Panc1 (cell line): ENCODE measurements around the gene ACKR4. TPM values are rescaled to one million over a fixed set of nuclear protein-coding genes. Genes with fewer than 3 reads are reported as not detected.

Experiments
- ATAC-seq: fragments of 200-7000 bp; cut with Tn5 transposase; 2 replicates; pipeline ENCODE4 v1.9.1; 2020; ENCODE audit warnings: mild to moderate bottlenecking, moderate library complexity
- BruUV-seq: library from RNA; stranded (reverse); fragments of 400-500 nt; replicated peaks from 2 replicates; lab custom pipeline; 2021; lab: Mats Ljungman, UMichigan
- CTCF ChIA-PET: fragments of 300-600 bp; sonication (Branson Sonifier 250); formaldehyde crosslinking; loops from one replicate; lab custom pipeline; 2022; ENCODE audit warnings: antibody characterized with exemption; lab: Charles Lee
- POLR2A ChIA-PET: fragments of 300-600 bp; sonication (Branson Sonifier 250); formaldehyde crosslinking; loops from one replicate; lab custom pipeline; 2022; ENCODE audit warnings: antibody characterized with exemption; lab: Charles Lee
- DNase-seq: peaks from one replicate; pipeline ENCODE4 v3.0.0-alpha.2; 2010; ENCODE audit warnings: low read depth, low spot score
- H3K27ac ChIP-seq: 2 replicates; pipeline ENCODE4 v1.5.1; 2011; ENCODE audit warnings: mild to moderate bottlenecking, low read length, inconsistent platforms
- H3K27me3 ChIP-seq: fragments of 200-500 bp; sonication (Bioruptor generic); 2 replicates; pipeline ENCODE4 v1.6.0; 2014; ENCODE audit warnings: low read length, inconsistent platforms; ENCODE audit not compliant: control insufficient read depth, insufficient read depth
- H3K36me3 ChIP-seq: fragments of 200-500 bp; sonication (Bioruptor generic); 2 replicates; pipeline ENCODE4 v1.5.1; 2014; ENCODE audit warnings: inconsistent platforms, mild to moderate bottlenecking, low read length, moderate library complexity; ENCODE audit not compliant: control insufficient read depth, insufficient read depth
- H3K4me1 ChIP-seq: 2 replicates; pipeline ENCODE4 v1.5.1; 2011; ENCODE audit warnings: inconsistent platforms, mild to moderate bottlenecking, low read length, moderate library complexity; ENCODE audit not compliant: control insufficient read depth, insufficient read depth
- H3K4me3 ChIP-seq, 2 experiments: 2 replicates each; pipeline ENCODE4 v1.5.1; 2011 to 2012; ENCODE audit warnings: low read depth in 2 of 2, low read length in 2 of 2, mild to moderate bottlenecking in 2 of 2, inconsistent platforms in 1 of 2, moderate library complexity in 1 of 2
- H3K9me3 ChIP-seq: fragments of 200-500 bp; sonication (Bioruptor generic); 2 replicates; pipeline ENCODE4 v1.5.1; 2014; ENCODE audit warnings: low read depth, mild to moderate bottlenecking, inconsistent platforms, low read length, moderate library complexity; ENCODE audit not compliant: control insufficient read depth, insufficient read depth
- CTCF ChIP-seq: fragments of 450-650 bp; IDR thresholded peaks from 2 replicates; pipeline ENCODE4 v1.5.1; 2017; ENCODE audit warnings: mild to moderate bottlenecking
- POLR2AphosphoS5 ChIP-seq: IDR thresholded peaks from 2 replicates; pipeline ENCODE4 v1.6.1; 2012; ENCODE audit warnings: mild to moderate bottlenecking, low read depth, low read length, moderate library complexity
- SIN3A ChIP-seq: IDR thresholded peaks from 2 replicates; pipeline ENCODE4 v1.6.1; 2012; ENCODE audit warnings: low read depth, mild to moderate bottlenecking, low read length, moderate library complexity, borderline replicate concordance; ENCODE audit not compliant: insufficient read depth
- TCF7L2 ChIP-seq: IDR thresholded peaks from 2 replicates; pipeline ENCODE4 v1.6.1; 2011; ENCODE audit warnings: mild to moderate bottlenecking, low read depth, low read length, inconsistent platforms
- in situ Hi-C: cut with HindIII; loops from 2 replicates; pipeline ENCODE4 v1.10.0; 2016; ENCODE audit warnings: low sequenced_read_pairs, low pct_unique_long_range_greater_than_20kb
- intact Hi-C: fragments of 100-400 bp; cut with micrococcal nuclease; formaldehyde crosslinking; loops from one replicate; pipeline ENCODE4 v1.10.0; 2022; ENCODE audit not compliant: unreplicated experiment
- total RNA-seq: library from RNA; stranded (reverse); gene quantifications from one replicate; pipeline ENCODE4 v1.2.1, GENCODE V29; 2021; ENCODE audit not compliant: unreplicated experiment
- TF ChIP-seq, protein P1 (sequence below), 2 experiments: IDR thresholded peaks; 2 replicates each; pipeline ENCODE4 v1.6.1; 2011 to 2012; ENCODE audit warnings: low read depth in 2 of 2, control low read depth in 1 of 2, low read length in 1 of 2, mild to moderate bottlenecking in 1 of 2, moderate library complexity in 1 of 2; ENCODE audit not compliant: insufficient read depth in 1 of 2

Gene ACKR4
- total RNA-seq, 1 experiment from 2014 or later: not detected

- Histone ChIP-seq H3K27me3 (no peaks in the 10 kb centered on the region), H3K4me1 (no peaks in the 10 kb centered on the region), H3K27ac (no peak overlapping the region), H3K4me3 (no peak overlapping the region), H3K9me3 (no peaks in the 10 kb centered on the region), H3K36me3 (0 out of 2 replicates have a peak, but pooled peaks cover 2% of the 10 kb centered on the region)
- in situ Hi-C loops: no loop called here
- no peak for DNase-seq
- no peak for TF ChIP-seq TCF7L2
- TF ChIP-seq CTCF: no peak
- TF ChIP-seq POLR2AphosphoS5: no peak
- TF ChIP-seq SIN3A: no peak
- TF ChIP-seq, protein P1, sequence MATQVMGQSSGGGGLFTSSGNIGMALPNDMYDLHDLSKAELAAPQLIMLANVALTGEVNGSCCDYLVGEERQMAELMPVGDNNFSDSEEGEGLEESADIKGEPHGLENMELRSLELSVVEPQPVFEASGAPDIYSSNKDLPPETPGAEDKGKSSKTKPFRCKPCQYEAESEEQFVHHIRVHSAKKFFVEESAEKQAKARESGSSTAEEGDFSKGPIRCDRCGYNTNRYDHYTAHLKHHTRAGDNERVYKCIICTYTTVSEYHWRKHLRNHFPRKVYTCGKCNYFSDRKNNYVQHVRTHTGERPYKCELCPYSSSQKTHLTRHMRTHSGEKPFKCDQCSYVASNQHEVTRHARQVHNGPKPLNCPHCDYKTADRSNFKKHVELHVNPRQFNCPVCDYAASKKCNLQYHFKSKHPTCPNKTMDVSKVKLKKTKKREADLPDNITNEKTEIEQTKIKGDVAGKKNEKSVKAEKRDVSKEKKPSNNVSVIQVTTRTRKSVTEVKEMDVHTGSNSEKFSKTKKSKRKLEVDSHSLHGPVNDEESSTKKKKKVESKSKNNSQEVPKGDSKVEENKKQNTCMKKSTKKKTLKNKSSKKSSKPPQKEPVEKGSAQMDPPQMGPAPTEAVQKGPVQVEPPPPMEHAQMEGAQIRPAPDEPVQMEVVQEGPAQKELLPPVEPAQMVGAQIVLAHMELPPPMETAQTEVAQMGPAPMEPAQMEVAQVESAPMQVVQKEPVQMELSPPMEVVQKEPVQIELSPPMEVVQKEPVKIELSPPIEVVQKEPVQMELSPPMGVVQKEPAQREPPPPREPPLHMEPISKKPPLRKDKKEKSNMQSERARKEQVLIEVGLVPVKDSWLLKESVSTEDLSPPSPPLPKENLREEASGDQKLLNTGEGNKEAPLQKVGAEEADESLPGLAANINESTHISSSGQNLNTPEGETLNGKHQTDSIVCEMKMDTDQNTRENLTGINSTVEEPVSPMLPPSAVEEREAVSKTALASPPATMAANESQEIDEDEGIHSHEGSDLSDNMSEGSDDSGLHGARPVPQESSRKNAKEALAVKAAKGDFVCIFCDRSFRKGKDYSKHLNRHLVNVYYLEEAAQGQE (IDR thresholded peaks at IDR 0.05; ENCODE audit: insufficient read depth in 1 of 2, low read depth in 2 of 2, low read length in 1 of 2): no peak
- intact Hi-C loops: no loop called here
- POLR2A ChIA-PET: no interaction called here
- CTCF ChIA-PET: no interaction called here
- ATAC-seq: no peak
- no TSS peak for BruUV-seq
Measured at GRCh38 chr3:132625613-132626012, 28.5 kb downstream of the ACKR4 start.

GRCh38 chr3:132626955-132627354 lies 29.9 kb downstream of the ACKR4 start:
- intact Hi-C loops: no loop called here
- POLR2A ChIA-PET: no interaction called here
- no peak for ATAC-seq
- TF ChIP-seq POLR2AphosphoS5 (no peak), SIN3A (no peak), TCF7L2 (no peak), CTCF (no peak)
- TF ChIP-seq, protein P1 (IDR thresholded peaks at IDR 0.05; ENCODE audit: insufficient read depth in 1 of 2, low read depth in 2 of 2, low read length in 1 of 2): no peak
- no peak overlapping the region for H3K4me3 ChIP-seq
- H3K9me3 ChIP-seq: no peaks in the 10 kb centered on the region
- H3K36me3 ChIP-seq: no peaks in the 10 kb centered on the region; the same call in 1 of the 2 replicates
- in situ Hi-C loops: no loop called here
- H3K4me1 ChIP-seq: no peaks in the 10 kb centered on the region
- CTCF ChIA-PET: no interaction called here
- H3K27me3 ChIP-seq: no peaks in the 10 kb centered on the region
- DNase-seq: no peak
- no peak overlapping the region for H3K27ac ChIP-seq
- BruUV-seq: no TSS peak
